NCI-H774 (cell line): ENCODE data around the gene ITGA8.
"Not testable (repeated sequence)": the region's sequence is repeated elsewhere in the genome, so short reads cannot be mapped to it uniquely, and the experiment has no call there.

Source experiments
- DNase-seq: peaks from one replicate; lab custom pipeline; 2025; lab: John Stamatoyannopoulos, UW

ITGA8 gene

GRCh38 chr10:15719899-15720634 lies at the start of gene ITGA8:
Gene ITGA8, minus strand, starts transcription at chr10:15719922. Its CDS starts 151 bp downstream, at chr10:15719771.
- DNase-seq = no peak

- no peak for DNase-seq
Observed at GRCh38 chr10:15764892-15765454, 45.3 kb upstream of the ITGA8 start.

GRCh38 chr10:15763006-15763405 lies 43.3 kb upstream of the ITGA8 start:
- no peak for DNase-seq

- not testable (repeated sequence) for DNase-seq
Observed at GRCh38 chr10:15762239-15762638, 42.5 kb upstream of the ITGA8 start.

GRCh38 chr10:15761224-15761623 lies 41.5 kb upstream of the ITGA8 start:
- not testable (repeated sequence) for DNase-seq

GRCh38 chr10:15760681-15761080 lies 41.0 kb upstream of the ITGA8 start:
- no peak for DNase-seq

- no peak for DNase-seq
Observed at GRCh38 chr10:15759265-15759664, 39.5 kb upstream of the ITGA8 start.

- no peak for DNase-seq
Observed at GRCh38 chr10:15758618-15759017, 38.9 kb upstream of the ITGA8 start.

- DNase-seq = no peak
Observed at GRCh38 chr10:15754937-15755336, 35.2 kb upstream of the ITGA8 start.

GRCh38 chr10:15751046-15751445 lies 31.3 kb upstream of the ITGA8 start:
- no peak for DNase-seq

- no peak for DNase-seq
Observed at GRCh38 chr10:15748126-15748525, 28.4 kb upstream of the ITGA8 start.

GRCh38 chr10:15747632-15748031 lies 27.9 kb upstream of the ITGA8 start:
- no peak for DNase-seq

- no peak for DNase-seq
Observed at GRCh38 chr10:15745751-15746150, 26.0 kb upstream of the ITGA8 start.

- peak; percentile 2 for DNase-seq
Observed at GRCh38 chr10:15744217-15744865, 24.6 kb upstream of the ITGA8 start.

- no peak for DNase-seq
Observed at GRCh38 chr10:15743443-15743842, 23.7 kb upstream of the ITGA8 start.

GRCh38 chr10:15742836-15743235 lies 23.1 kb upstream of the ITGA8 start:
- no peak for DNase-seq

- DNase-seq = no peak
Observed at GRCh38 chr10:15742102-15742501, 22.4 kb upstream of the ITGA8 start.

- no peak for DNase-seq
Observed at GRCh38 chr10:15741581-15741980, 21.9 kb upstream of the ITGA8 start.

- DNase-seq = no peak
Observed at GRCh38 chr10:15740261-15740660, 20.5 kb upstream of the ITGA8 start.

- no peak for DNase-seq
Observed at GRCh38 chr10:15739254-15739970, 19.7 kb upstream of the ITGA8 start.

- no peak for DNase-seq
Observed at GRCh38 chr10:15738270-15738925, 18.7 kb upstream of the ITGA8 start.

GRCh38 chr10:15737656-15738055 lies 17.9 kb upstream of the ITGA8 start:
- no peak for DNase-seq
